CD8-positive, alpha-beta memory T cell (primary cell): ENCODE measurements around the gene LCN6. TPM values are rescaled to one million over a fixed set of nuclear protein-coding genes. Genes with fewer than 3 reads are reported as not detected.
"Not testable (repeated sequence)": the region's sequence is repeated elsewhere in the genome, so short reads cannot be mapped to it uniquely, and the experiment has no call there.

Experiments used
- CTCF ChIA-PET: fragments of 350-600 bp; sonication (Branson Sonifier 250); formaldehyde crosslinking; loops from one replicate; lab custom pipeline; 2021; ENCODE audit warnings: antibody characterized with exemption; lab: Charles Lee
- POLR2A ChIA-PET: fragments of 350-600 bp; sonication (Branson Sonifier 250); formaldehyde crosslinking; loops from one replicate; lab custom pipeline; 2021; ENCODE audit warnings: antibody characterized with exemption; lab: Charles Lee
- DNase-seq, 5 donors: peaks; one replicate each; pipeline versions ENCODE4 v3.0.0 to v3.0.0-alpha.2; 2020 to 2022; ENCODE audit warnings: mixed read lengths in 1 of 5
- H3K27ac ChIP-seq: one replicate; pipeline ENCODE4 v1.7.0; 2013; ENCODE audit warnings: low read depth, mild to moderate bottlenecking, low read length, moderate library complexity
- H3K27me3 ChIP-seq: 2 replicates; pipeline ENCODE4 v1.7.0; 2013; ENCODE audit warnings: low read length, mild to moderate bottlenecking; ENCODE audit not compliant: insufficient read depth, poor library complexity, severe bottlenecking
- H3K36me3 ChIP-seq: 2 replicates; pipeline ENCODE4 v1.7.0; 2013; ENCODE audit warnings: mild to moderate bottlenecking, low read length, moderate library complexity; ENCODE audit not compliant: insufficient read depth
- H3K4me1 ChIP-seq: 2 replicates; pipeline ENCODE4 v1.7.0; 2013; ENCODE audit warnings: mild to moderate bottlenecking, low read length, moderate library complexity; ENCODE audit not compliant: insufficient read depth
- H3K4me3 ChIP-seq: 2 replicates; pipeline ENCODE4 v1.7.0; 2013; ENCODE audit warnings: mild to moderate bottlenecking, low read length
- H3K9me3 ChIP-seq: 2 replicates; pipeline ENCODE4 v1.7.0; 2013; ENCODE audit warnings: mild to moderate bottlenecking, low read length
- H3K27ac Mint-ChIP-seq, 8 donors: one replicate each; pipeline ENCODE4 v1.8.0; 2020 to 2021; ENCODE audit warnings: mixed read lengths in 8 of 8, mild to moderate bottlenecking in 6 of 8, inconsistent platforms in 3 of 8, moderate library complexity in 3 of 8
- H3K27me3 Mint-ChIP-seq, 2 donors: one replicate each; pipeline ENCODE4 v1.8.0; 2020 to 2021; ENCODE audit warnings: mixed read lengths in 2 of 2, mild to moderate bottlenecking in 1 of 2, moderate library complexity in 1 of 2
- H3K36me3 Mint-ChIP-seq, 3 donors: one replicate each; pipeline ENCODE4 v1.8.0; 2020 to 2021; ENCODE audit warnings: mixed read lengths in 3 of 3, inconsistent platforms in 1 of 3, mild to moderate bottlenecking in 1 of 3
- H3K4me1 Mint-ChIP-seq, 3 donors: one replicate each; pipeline ENCODE4 v1.8.0; 2020 to 2021; ENCODE audit warnings: mixed read lengths in 3 of 3, inconsistent platforms in 1 of 3, mild to moderate bottlenecking in 1 of 3
- H3K4me3 Mint-ChIP-seq, 7 donors: one replicate each; pipeline ENCODE4 v1.8.0; 2020 to 2021; ENCODE audit warnings: mixed read lengths in 7 of 7, mild to moderate bottlenecking in 6 of 7, moderate library complexity in 4 of 7, inconsistent platforms in 2 of 7
- H3K9me3 Mint-ChIP-seq, 5 donors: one replicate each; pipeline ENCODE4 v1.8.0; 2020 to 2022; ENCODE audit warnings: mixed read lengths in 5 of 5, mild to moderate bottlenecking in 3 of 5, moderate library complexity in 2 of 5, inconsistent platforms in 1 of 5
- polyA plus RNA-seq: library from polyadenylated mRNA; unstranded; fragments of 300-500 nt; fragmentation: Illumina TruSeq; gene quantifications from one replicate; pipeline ENCODE4 v1.2.3, GENCODE V29; 2021
- total RNA-seq, 2 experiments: library from RNA; stranded (reverse); gene quantifications; one replicate each; pipeline ENCODE4 v1.2.3, GENCODE V29; 2021

LCN6 gene
- total and polyA plus RNA-seq, 3 experiments from 2014 or later = not detected

GRCh38 chr9:136786983-136787382, 38.7 kb upstream of the LCN6 start:
- not testable (repeated sequence) for H3K27ac Mint-ChIP-seq, H3K27me3 Mint-ChIP-seq, H3K27me3 ChIP-seq, H3K36me3 Mint-ChIP-seq, DNase-seq, H3K4me3 ChIP-seq, H3K36me3 ChIP-seq, H3K9me3 ChIP-seq, H3K4me1 ChIP-seq, H3K27ac ChIP-seq, H3K4me3 Mint-ChIP-seq, H3K9me3 Mint-ChIP-seq
- ChIA-PET CTCF (interaction anchor here (0.6 to 5.6 kb wide), 12 partner anchors 9 to 441 kb away, joined by 3 to 51 read pairs (median 4); partner anchors contain the start of gene RNF224), POLR2A (interaction anchor here (1.3 kb wide), 1 partner anchor 248 kb away, joined by 3 read pairs; no protein-coding TSS in a partner anchor)
- H3K4me1 Mint-ChIP-seq = peaks cover 14 to 28% (median 22%) of the 10 kb centered on the region in 3 donors

GRCh38 chr9:136786451-136786850, 38.1 kb upstream of the LCN6 start:
- H3K4me1 Mint-ChIP-seq = peaks cover 12 to 26% (median 19%) of the 10 kb centered on the region in 3 donors
- Histone ChIP-seq H3K4me1 (peaks cover 5% of the 10 kb centered on the region), H3K27ac (peak overlapping the region; percentile 7), H3K27me3 (no peaks in the 10 kb centered on the region), H3K9me3 (no peaks in the 10 kb centered on the region), H3K4me3 (no peak overlapping the region), H3K36me3 (no peaks in the 10 kb centered on the region)
- H3K27me3 Mint-ChIP-seq = peaks cover 3 to 8% of the 10 kb centered on the region in 2 donors
- peaks cover 0 to under 1% (median 0%) of the 10 kb centered on the region in 3 donors for H3K36me3 Mint-ChIP-seq
- no peak overlapping the region for H3K4me3 Mint-ChIP-seq
- POLR2A ChIA-PET = no interaction called here
- CTCF ChIA-PET = interaction anchor here (1.0 to 5.6 kb wide), 9 partner anchors 8 to 441 kb away, joined by 3 to 51 read pairs (median 5); partner anchors contain the start of gene RNF224
- H3K27ac Mint-ChIP-seq = no peak overlapping the region
- H3K9me3 Mint-ChIP-seq = no peaks in the 10 kb centered on the region
- DNase-seq = no peak

- H3K36me3 Mint-ChIP-seq, H3K27ac Mint-ChIP-seq, H3K9me3 Mint-ChIP-seq, H3K27me3 Mint-ChIP-seq, H3K36me3 ChIP-seq, H3K4me1 ChIP-seq, H3K9me3 ChIP-seq, POLR2A ChIA-PET, DNase-seq, H3K4me3 Mint-ChIP-seq, H3K27me3 ChIP-seq, H3K4me3 ChIP-seq: not testable (repeated sequence)
- peak overlapping the region; percentile 7 for H3K27ac ChIP-seq
- CTCF ChIA-PET = interaction anchor here (1.3 to 5.6 kb wide), 4 partner anchors 14 to 278 kb away, joined by 3 to 51 read pairs (median 5); no protein-coding TSS in a partner anchor
- H3K4me1 Mint-ChIP-seq = peaks cover 12 to 26% (median 13%) of the 10 kb centered on the region in 3 donors
Measured at GRCh38 chr9:136785565-136786355, 37.4 kb upstream of the LCN6 start.

GRCh38 chr9:136784997-136785361, 36.7 kb upstream of the LCN6 start:
- Histone ChIP-seq H3K9me3 (no peaks in the 10 kb centered on the region), H3K4me3 (no peak overlapping the region), H3K4me1 (no peaks in the 10 kb centered on the region), H3K27me3 (no peaks in the 10 kb centered on the region), H3K27ac (peak overlapping the region; percentile 9), H3K36me3 (no peaks in the 10 kb centered on the region)
- Mint-ChIP-seq H3K4me3 (no peak overlapping the region), H3K4me1 (peaks cover 7 to 22% (median 9%) of the 10 kb centered on the region in 3 donors), H3K27ac (no peak overlapping the region), H3K36me3 (no peaks in the 10 kb centered on the region), H3K27me3 (peaks cover 3 to 8% of the 10 kb centered on the region in 2 donors), H3K9me3 (no peaks in the 10 kb centered on the region)
- ChIA-PET POLR2A (no interaction called here), CTCF (no interaction called here)
- DNase-seq = no peak

- CTCF ChIA-PET = no interaction called here
- H3K9me3 Mint-ChIP-seq = no peaks in the 10 kb centered on the region
- H3K9me3 ChIP-seq = no peaks in the 10 kb centered on the region
- peak overlapping the region; percentile 9 for H3K27ac ChIP-seq
- H3K27me3 Mint-ChIP-seq = peaks cover 3 to 8% of the 10 kb centered on the region in 2 donors
- H3K4me3 Mint-ChIP-seq = no peak overlapping the region
- no peak for DNase-seq
- H3K4me3 ChIP-seq = no peak overlapping the region
- no peaks in the 10 kb centered on the region for H3K36me3 ChIP-seq
- H3K4me1 Mint-ChIP-seq = peaks cover 7 to 22% (median 9%) of the 10 kb centered on the region in 3 donors
- H3K4me1 ChIP-seq = no peaks in the 10 kb centered on the region
- POLR2A ChIA-PET = no interaction called here
- H3K27ac Mint-ChIP-seq = no peak overlapping the region
- no peaks in the 10 kb centered on the region for H3K36me3 Mint-ChIP-seq
- no peaks in the 10 kb centered on the region for H3K27me3 ChIP-seq
Measured at GRCh38 chr9:136784249-136784996, 36.1 kb upstream of the LCN6 start.

GRCh38 chr9:136782452-136782851, 34.1 kb upstream of the LCN6 start:
- CTCF ChIA-PET = interaction anchor here (1.8 kb wide), 1 partner anchor 253 kb away, joined by 6 read pairs; no protein-coding TSS in a partner anchor
- POLR2A ChIA-PET = no interaction called here

GRCh38 chr9:136779808-136780207, 31.5 kb upstream of the LCN6 start:
- H3K4me1 Mint-ChIP-seq = peaks cover 0 to 3% (median 0%) of the 10 kb centered on the region in 3 donors
- POLR2A ChIA-PET = no interaction called here
- no peak overlapping the region for H3K27ac ChIP-seq
- peaks cover 16 to 22% of the 10 kb centered on the region in 2 donors for H3K27me3 Mint-ChIP-seq
- no peak for DNase-seq
- CTCF ChIA-PET = interaction anchor here (3.4 to 4.1 kb wide), 2 partner anchors 8 to 256 kb away, joined by 16 to 19 read pairs; no protein-coding TSS in a partner anchor
- H3K4me3 ChIP-seq = no peak overlapping the region
- H3K36me3 Mint-ChIP-seq = peaks cover 0 to 1% (median 0%) of the 10 kb centered on the region in 3 donors
- no peaks in the 10 kb centered on the region for H3K4me1 ChIP-seq
- H3K9me3 Mint-ChIP-seq = no peaks in the 10 kb centered on the region
- H3K27ac Mint-ChIP-seq = no peak overlapping the region
- H3K9me3 ChIP-seq = no peaks in the 10 kb centered on the region
- no peaks in the 10 kb centered on the region for H3K27me3 ChIP-seq
- H3K36me3 ChIP-seq = no peaks in the 10 kb centered on the region
- H3K4me3 Mint-ChIP-seq = no peak overlapping the region

More at GRCh38 chr9:136782452-136782851, 34.1 kb upstream of the LCN6 start:
- Mint-ChIP-seq H3K27ac (no peak overlapping the region), H3K9me3 (no peaks in the 10 kb centered on the region), H3K27me3 (peaks cover 16 to 18% of the 10 kb centered on the region in 2 donors), H3K4me3 (no peak overlapping the region), H3K4me1 (peaks cover 0 to 9% (median 1%) of the 10 kb centered on the region in 3 donors), H3K36me3 (peaks cover 0 to 1% (median 0%) of the 10 kb centered on the region in 3 donors)
- no peak overlapping the region for H3K27ac ChIP-seq
- no peaks in the 10 kb centered on the region for H3K27me3 ChIP-seq
- no peaks in the 10 kb centered on the region for H3K36me3 ChIP-seq
- DNase-seq = no peak
- no peaks in the 10 kb centered on the region for H3K4me1 ChIP-seq
- H3K9me3 ChIP-seq = no peaks in the 10 kb centered on the region
- no peak overlapping the region for H3K4me3 ChIP-seq
